ENCODE data around the gene ATP8B1.

DNA sequence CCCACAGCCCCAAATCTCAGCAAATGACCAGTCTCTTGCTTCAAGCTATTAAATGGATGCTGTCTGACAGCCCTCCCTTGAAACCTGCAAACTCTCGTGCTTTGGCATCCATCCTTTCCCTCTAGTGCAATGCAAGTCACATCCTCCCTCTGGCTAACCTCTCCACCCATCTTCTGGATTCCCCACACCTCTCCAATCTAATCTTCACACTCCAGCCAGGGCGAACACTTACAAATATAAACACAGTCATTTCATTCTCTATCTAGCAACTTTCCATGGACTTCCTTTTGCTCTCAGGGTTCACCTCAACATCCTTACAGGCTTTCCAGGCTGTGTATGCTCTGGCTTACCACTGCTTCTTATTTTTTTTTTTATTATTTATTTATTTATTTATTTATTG lies 171.4 kb downstream of the ATP8B1 start:
- TF ChIP-seq POLR2A (IDR thresholded peaks at IDR 0.05) (no peak), POLR2AphosphoS5 (IDR thresholded peaks at IDR 0.05) (no peak)

All from prostate gland (tissue), 1 donor.